ENCODE data around the gene C19orf67.

C19orf67 gene
- 0.07 to 0.62 reads per million in 2 donors for total RNA-seq

- DNase-seq: no peak
Observed at GRCh38 chr19:14085309-14085995, at the start of gene C19orf67. Gene C19orf67, minus strand, starts transcription at chr19:14085783. Its CDS starts 156 bp downstream, at chr19:14085627.

- DNase-seq: no peak
Observed at GRCh38 chr19:14135355-14135754, 49.8 kb upstream of the C19orf67 start.

GRCh38 chr19:14127929-14128509 is 42.4 kb upstream of the C19orf67 start:
- no peak for DNase-seq

- DNase-seq: no peak
Observed at GRCh38 chr19:14127176-14127575, 41.6 kb upstream of the C19orf67 start.

- no peak for DNase-seq
Observed at GRCh38 chr19:14122924-14123323, 37.3 kb upstream of the C19orf67 start.

- no peak for DNase-seq
Observed at GRCh38 chr19:14120497-14120780, 34.9 kb upstream of the C19orf67 start.

- no peak for DNase-seq
Observed at GRCh38 chr19:14119644-14120496, 34.3 kb upstream of the C19orf67 start.

- no peak for DNase-seq
Observed at GRCh38 chr19:14119146-14119545, 33.6 kb upstream of the C19orf67 start.

GRCh38 chr19:14118165-14119051 is 32.8 kb upstream of the C19orf67 start:
- DNase-seq: peak in 3 of 5 experiments; percentile 19 to 71 (median 44)

- peak; percentile 98 to 100 (median 98) for DNase-seq
Observed at GRCh38 chr19:14117668-14118164, 32.1 kb upstream of the C19orf67 start, which contains the start of gene PRKACA. Gene PRKACA, minus strand, starts transcription at chr19:14117762. Its CDS starts 215 bp downstream, at chr19:14117547.

GRCh38 chr19:14116918-14117578 is 31.5 kb upstream of the C19orf67 start:
- peak in 2 of 5 experiments; percentile 12 to 36 for DNase-seq

GRCh38 chr19:14116525-14116917 is 30.9 kb upstream of the C19orf67 start:
- DNase-seq: no peak

- no peak for DNase-seq
Observed at GRCh38 chr19:14115756-14116155, 30.2 kb upstream of the C19orf67 start.

- peak in 4 of 5 experiments; percentile 17 to 48 (median 32) for DNase-seq
Observed at GRCh38 chr19:14114854-14115253, 29.3 kb upstream of the C19orf67 start.

GRCh38 chr19:14114439-14114838 is 28.9 kb upstream of the C19orf67 start:
- DNase-seq: no peak

GRCh38 chr19:14113762-14114414 is 28.3 kb upstream of the C19orf67 start:
- peak in 3 of 5 experiments; percentile 20 to 56 (median 48) for DNase-seq

GRCh38 chr19:14112809-14113385 is 27.3 kb upstream of the C19orf67 start:
- no peak for DNase-seq

GRCh38 chr19:14112051-14112808 is 26.6 kb upstream of the C19orf67 start:
- DNase-seq: no peak

- DNase-seq: no peak
Observed at GRCh38 chr19:14111486-14111885, 25.9 kb upstream of the C19orf67 start.

GRCh38 chr19:14110650-14111049 is 25.1 kb upstream of the C19orf67 start:
- no peak for DNase-seq

Data from T-helper 2 cell (primary cell).